SU-DHL-6 (cell line): ENCODE measurements around the gene DHRS12.

Experiments used
- H2AFZ ChIP-seq: fragments of 200-600 bp; sonication (generic); 2 replicates; pipeline ENCODE4 v1.6.1; 2014; ENCODE audit warnings: low read depth, mild to moderate bottlenecking, moderate library complexity, mixed read lengths, antibody characterized with exemption, low read length; ENCODE audit not compliant: severe bottlenecking
- H3F3A ChIP-seq: fragments of 200-600 bp; shearing (Covaris generic); 2 replicates; pipeline ENCODE4 v1.6.0; 2016; ENCODE audit warnings: antibody characterized with exemption, mild to moderate bottlenecking; ENCODE audit not compliant: insufficient read depth
- H3K27ac ChIP-seq: fragments of 200-600 bp; sonication (generic); 2 replicates; pipeline ENCODE4 v1.5.1; 2016; ENCODE audit warnings: low read depth, mild to moderate bottlenecking, low read length, moderate library complexity, mixed read lengths
- H3K27me3 ChIP-seq: fragments of 200-600 bp; sonication (generic), shearing (Covaris generic); 2 replicates; pipeline ENCODE4 v1.6.0; 2014; ENCODE audit warnings: mild to moderate bottlenecking, low read length
- H3K36me3 ChIP-seq: fragments of 200-600 bp; sonication (generic); 2 replicates; pipeline ENCODE4 v1.6.1; 2014; ENCODE audit warnings: mild to moderate bottlenecking, low read length, mixed read lengths
- H3K4me2 ChIP-seq: fragments of 300-600, 200-600 bp; shearing (Covaris generic), sonication (generic); 2 replicates; pipeline ENCODE4 v1.6.0; 2014; ENCODE audit warnings: low read length, low read depth, mild to moderate bottlenecking; ENCODE audit not compliant: poor library complexity, severe bottlenecking
- H3K4me3 ChIP-seq: fragments of 200-600 bp; sonication (generic); 2 replicates; pipeline ENCODE4 v1.5.1; 2014; ENCODE audit warnings: antibody characterized with exemption, low read length, mild to moderate bottlenecking, mixed read lengths; ENCODE audit not compliant: insufficient read depth, poor library complexity, severe bottlenecking
- H3K79me2 ChIP-seq: fragments of 200-600 bp; sonication (generic); 2 replicates; pipeline ENCODE4 v1.6.1; 2014; ENCODE audit warnings: mild to moderate bottlenecking, low read length, moderate library complexity; ENCODE audit not compliant: insufficient read depth
- H3K9ac ChIP-seq: fragments of 200-600 bp; sonication (generic); 2 replicates; pipeline ENCODE4 v1.7.0; 2014; ENCODE audit warnings: mild to moderate bottlenecking, low read length
- H3K9me2 ChIP-seq: fragments of 200-600 bp; sonication (generic); replicated peaks from 2 replicates; pipeline ENCODE4 v1.6.1; 2014; ENCODE audit warnings: low read length; ENCODE audit not compliant: insufficient read depth
- H3K9me3 ChIP-seq: fragments of 200-600 bp; sonication (generic); 2 replicates; pipeline ENCODE4 v1.6.1; 2014; ENCODE audit warnings: low read length, mixed read lengths; ENCODE audit not compliant: insufficient read depth
- H4K20me1 ChIP-seq: fragments of 200-600 bp; sonication (generic); 2 replicates; pipeline ENCODE4 v1.6.1; 2014; ENCODE audit warnings: low read depth, mild to moderate bottlenecking, antibody characterized with exemption, low read length, moderate library complexity, mixed read lengths
- CTCF ChIP-seq: fragments of 200-600 bp; sonication (generic); IDR thresholded peaks from one replicate; pipeline ENCODE4 v1.5.1; 2017; ENCODE audit warnings: antibody characterized with exemption, mild to moderate bottlenecking, low read length, moderate library complexity; ENCODE audit not compliant: insufficient read depth, poor library complexity, severe bottlenecking
- EZH2phosphoT487 ChIP-seq: fragments of 200-600 bp; sonication (generic), shearing (Covaris generic); conservative IDR thresholded peaks from 2 replicates; pipeline ENCODE4 v1.6.1; 2018; ENCODE audit warnings: mild to moderate bottlenecking, antibody characterized with exemption, low read length, moderate library complexity, mixed read lengths

DHRS12 gene

GRCh38 chr13:51808811-51809210 is 4.8 kb upstream of the DHRS12 start:
- no peaks in the 10 kb centered on the region for H4K20me1 ChIP-seq
- H3K9me3 ChIP-seq, result no peaks in the 10 kb centered on the region
- H3K27ac ChIP-seq, result no peak overlapping the region
- H3K9ac ChIP-seq, result no peak overlapping the region
- no peaks in the 10 kb centered on the region for H3K9me2 ChIP-seq
- H3K79me2 ChIP-seq, result no peaks in the 10 kb centered on the region
- TF ChIP-seq EZH2phosphoT487 (no peak), CTCF (no peak)
- no peaks in the 10 kb centered on the region for H3K36me3 ChIP-seq
- no peak overlapping the region for H2AFZ ChIP-seq
- no peak overlapping the region for H3K4me3 ChIP-seq
- no peak overlapping the region for H3K4me2 ChIP-seq
- H3K27me3 ChIP-seq, result no peaks in the 10 kb centered on the region
- peaks cover 14% of the 10 kb centered on the region; the same call in 1 of the 2 replicates for H3F3A ChIP-seq

- no peak overlapping the region for H3K4me3 ChIP-seq
- H4K20me1 ChIP-seq, result no peaks in the 10 kb centered on the region
- H3K9me3 ChIP-seq, result no peaks in the 10 kb centered on the region
- no peak overlapping the region for H3K4me2 ChIP-seq
- H3K9ac ChIP-seq, result no peak overlapping the region
- no peaks in the 10 kb centered on the region for H3K36me3 ChIP-seq
- H3K27me3 ChIP-seq, result no peaks in the 10 kb centered on the region
- no peak overlapping the region for H3K27ac ChIP-seq
- H3F3A ChIP-seq, result peaks cover 14% of the 10 kb centered on the region; the same call in 1 of the 2 replicates
- H3K9me2 ChIP-seq, result no peaks in the 10 kb centered on the region
- no peak for TF ChIP-seq EZH2phosphoT487
- no peak overlapping the region for H2AFZ ChIP-seq
- no peaks in the 10 kb centered on the region for H3K79me2 ChIP-seq
These were observed 3.1 kb upstream of the DHRS12 start for GRCh38 chr13:51807041-51807440.

- Histone ChIP-seq H3K4me2 (no peak overlapping the region), H3K36me3 (no peaks in the 10 kb centered on the region)
- no peak for TF ChIP-seq CTCF
- TF ChIP-seq EZH2phosphoT487, result no peak
These were observed 2.6 kb upstream of the DHRS12 start for GRCh38 chr13:51806566-51806965.

GRCh38 chr13:51805925-51806324 is 2.0 kb upstream of the DHRS12 start:
- H3F3A ChIP-seq, result peaks cover 14% of the 10 kb centered on the region; the same call in 1 of the 2 replicates
- H3K79me2 ChIP-seq, result no peaks in the 10 kb centered on the region
- H3K4me2 ChIP-seq, result no peak overlapping the region
- no peak overlapping the region for H3K27ac ChIP-seq
- no peaks in the 10 kb centered on the region for H3K9me2 ChIP-seq
- no peak overlapping the region for H3K9ac ChIP-seq
- H3K27me3 ChIP-seq, result no peaks in the 10 kb centered on the region
- H3K9me3 ChIP-seq, result no peaks in the 10 kb centered on the region
- no peak overlapping the region for H3K4me3 ChIP-seq
- H4K20me1 ChIP-seq, result no peaks in the 10 kb centered on the region
- no peak overlapping the region for H2AFZ ChIP-seq
- no peaks in the 10 kb centered on the region for H3K36me3 ChIP-seq
- TF ChIP-seq CTCF, result no peak
- TF ChIP-seq EZH2phosphoT487, result no peak

More at GRCh38 chr13:51806566-51806965, 2.6 kb upstream of the DHRS12 start:
- Histone ChIP-seq H3K27me3 (no peaks in the 10 kb centered on the region), H3K79me2 (no peaks in the 10 kb centered on the region), H3F3A (peaks cover 14% of the 10 kb centered on the region; the same call in 1 of the 2 replicates), H3K9me3 (no peaks in the 10 kb centered on the region), H3K9me2 (no peaks in the 10 kb centered on the region), H3K4me3 (no peak overlapping the region), H3K27ac (no peak overlapping the region), H3K9ac (no peak overlapping the region), H2AFZ (no peak overlapping the region), H4K20me1 (no peaks in the 10 kb centered on the region)
